Measurements from ENCODE around the gene ZNF518B.

ZNF518B gene

GRCh38 chr4:10448991-10449390, 8.2 kb downstream of the ZNF518B start:
- Histone ChIP-seq H4K20me1 (ENCODE audit: low read depth, low read length) (no peaks in the 10 kb centered on the region), H3F3A (ENCODE audit: insufficient read depth) (no peaks in the 10 kb centered on the region), H2AFZ (ENCODE audit: low read depth, low read length, severe bottlenecking) (no peak overlapping the region), H3K36me3 (ENCODE audit: low read length) (peaks cover 8% of the 10 kb centered on the region; the same call in 1 of the 2 replicates), H3K27me3 (ENCODE audit: low read length) (no peaks in the 10 kb centered on the region), H3K27ac (ENCODE audit: low read depth, low read length) (no peak overlapping the region), H3K4me2 (ENCODE audit: low read depth, low read length, poor library complexity, severe bottlenecking) (no peak overlapping the region), H3K9me2 (replicated peaks; ENCODE audit: insufficient read depth, low read length) (no peaks in the 10 kb centered on the region), H3K9me3 (ENCODE audit: insufficient read depth, low read length) (no peaks in the 10 kb centered on the region), H3K4me3 (ENCODE audit: insufficient read depth, low read length, poor library complexity, severe bottlenecking) (no peak overlapping the region), H3K79me2 (ENCODE audit: insufficient read depth, low read length) (no peaks in the 10 kb centered on the region), H3K9ac (ENCODE audit: low read length) (no peak overlapping the region)
- TF ChIP-seq CTCF (IDR thresholded peaks at IDR 0.05; ENCODE audit: insufficient read depth, low read length, poor library complexity, severe bottlenecking) (no peak), EZH2phosphoT487 (conservative IDR thresholded peaks at IDR 0.05; ENCODE audit: low read length) (no peak)

DNA sequence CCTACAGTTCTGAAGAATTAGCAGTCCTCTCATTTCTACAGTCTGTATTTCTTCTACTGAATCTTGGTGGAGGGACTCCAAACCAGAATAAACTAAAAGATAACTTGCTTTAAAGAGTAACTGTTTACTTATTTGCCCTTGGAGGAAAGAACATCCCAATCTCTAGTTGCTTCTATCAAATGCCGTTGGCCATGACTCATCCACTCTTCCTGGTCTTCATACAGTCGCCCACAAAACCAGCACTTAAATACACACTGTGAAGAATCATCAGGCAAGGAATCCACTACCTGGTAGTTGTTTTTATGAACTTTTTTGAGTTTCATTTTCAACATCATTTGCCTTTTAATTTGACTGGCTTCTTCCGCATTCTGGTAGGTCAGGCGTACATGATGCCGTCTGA, 14.2 kb downstream of the ZNF518B start:
- H3F3A ChIP-seq (ENCODE audit: insufficient read depth) = no peaks in the 10 kb centered on the region
- H3K9me2 ChIP-seq (replicated peaks; ENCODE audit: insufficient read depth, low read length) = no peaks in the 10 kb centered on the region
- H3K27me3 ChIP-seq (ENCODE audit: low read length) = no peaks in the 10 kb centered on the region
- no peak overlapping the region for H3K27ac ChIP-seq (ENCODE audit: low read depth, low read length)
- no peak overlapping the region for H2AFZ ChIP-seq (ENCODE audit: low read depth, low read length, severe bottlenecking)
- no peak overlapping the region for H3K9ac ChIP-seq (ENCODE audit: low read length)
- TF ChIP-seq EZH2phosphoT487 (conservative IDR thresholded peaks at IDR 0.05; ENCODE audit: low read length) (no peak), CTCF (IDR thresholded peaks at IDR 0.05; ENCODE audit: insufficient read depth, low read length, poor library complexity, severe bottlenecking) (no peak)
- H3K79me2 ChIP-seq (ENCODE audit: insufficient read depth, low read length) = no peaks in the 10 kb centered on the region
- H3K36me3 ChIP-seq (ENCODE audit: low read length) = peaks cover 8% of the 10 kb centered on the region; the same call in 1 of the 2 replicates
- H3K4me2 ChIP-seq (ENCODE audit: low read depth, low read length, poor library complexity, severe bottlenecking) = no peak overlapping the region
- H4K20me1 ChIP-seq (ENCODE audit: low read depth, low read length) = no peaks in the 10 kb centered on the region
- no peak overlapping the region for H3K4me3 ChIP-seq (ENCODE audit: insufficient read depth, low read length, poor library complexity, severe bottlenecking)
- H3K9me3 ChIP-seq (ENCODE audit: insufficient read depth, low read length) = no peaks in the 10 kb centered on the region

GRCh38 chr4:10441512-10441911, 15.7 kb downstream of the ZNF518B start:
- Histone ChIP-seq H3K27me3 (ENCODE audit: low read length) (no peaks in the 10 kb centered on the region), H3K9ac (ENCODE audit: low read length) (no peak overlapping the region), H3F3A (ENCODE audit: insufficient read depth) (no peaks in the 10 kb centered on the region), H3K79me2 (ENCODE audit: insufficient read depth, low read length) (no peaks in the 10 kb centered on the region), H3K27ac (ENCODE audit: low read depth, low read length) (no peak overlapping the region), H3K4me2 (ENCODE audit: low read depth, low read length, poor library complexity, severe bottlenecking) (no peak overlapping the region), H3K9me2 (replicated peaks; ENCODE audit: insufficient read depth, low read length) (no peaks in the 10 kb centered on the region), H2AFZ (ENCODE audit: low read depth, low read length, severe bottlenecking) (no peak overlapping the region), H4K20me1 (ENCODE audit: low read depth, low read length) (no peaks in the 10 kb centered on the region), H3K4me3 (ENCODE audit: insufficient read depth, low read length, poor library complexity, severe bottlenecking) (no peak overlapping the region), H3K9me3 (ENCODE audit: insufficient read depth, low read length) (no peaks in the 10 kb centered on the region), H3K36me3 (ENCODE audit: low read length) (peaks cover 7% of the 10 kb centered on the region; the same call in 1 of the 2 replicates)
- TF ChIP-seq CTCF (IDR thresholded peaks at IDR 0.05; ENCODE audit: insufficient read depth, low read length, poor library complexity, severe bottlenecking) (no peak), EZH2phosphoT487 (conservative IDR thresholded peaks at IDR 0.05; ENCODE audit: low read length) (no peak)

Data from SU-DHL-6 (cell line).